Endothelial cell of hepatic sinusoid (primary cell): Measurements from ENCODE around the gene CAPN11.

Experiments used
- in situ Hi-C: cut with HindIII; loops from 2 replicates; pipeline ENCODE4 v1.10.0; 2017; ENCODE audit warnings: low sequenced_read_pairs

CAPN11 gene

GRCh38 chr6:44202332-44202971 is 43.8 kb downstream of the CAPN11 start:
- in situ Hi-C loops = no loop called here

GRCh38 chr6:44202972-44203750 is 44.5 kb downstream of the CAPN11 start:
- in situ Hi-C loops = no loop called here

- in situ Hi-C loops = no loop called here
Observed at GRCh38 chr6:44203955-44204354, 45.3 kb downstream of the CAPN11 start.

GRCh38 chr6:44207966-44208365 is 49.3 kb downstream of the CAPN11 start:
- in situ Hi-C loops = no loop called here

- in situ Hi-C loops = no loop called here
Observed at GRCh38 chr6:44211284-44211683, 52.7 kb downstream of the CAPN11 start.

- in situ Hi-C loops = no loop called here
Observed at GRCh38 chr6:44214307-44214706, 55.7 kb downstream of the CAPN11 start.

GRCh38 chr6:44216677-44217331 is 58.2 kb downstream of the CAPN11 start, which contains the start of gene MYMX:
TSS of gene MYMX (plus strand) at chr6:44216926. CDS start at chr6:44217472, 546 bp downstream.
- in situ Hi-C loops = no loop called here

- in situ Hi-C loops = no loop called here
Observed at GRCh38 chr6:44217332-44218143, 58.9 kb downstream of the CAPN11 start.

GRCh38 chr6:44219053-44219814 is 60.6 kb downstream of the CAPN11 start:
- in situ Hi-C loops = no loop called here

- in situ Hi-C loops = no loop called here
Observed at GRCh38 chr6:44219815-44220784, 61.5 kb downstream of the CAPN11 start.

GRCh38 chr6:44220913-44221290 is 62.3 kb downstream of the CAPN11 start:
- in situ Hi-C loops = no loop called here

- in situ Hi-C loops = no loop called here
Observed at GRCh38 chr6:44221291-44221960, 62.8 kb downstream of the CAPN11 start.

GRCh38 chr6:44221961-44222335 is 63.3 kb downstream of the CAPN11 start:
- in situ Hi-C loops = no loop called here

GRCh38 chr6:44222486-44223318 is 64.1 kb downstream of the CAPN11 start:
- in situ Hi-C loops = no loop called here

GRCh38 chr6:44223319-44224028 is 64.9 kb downstream of the CAPN11 start, which contains the start of gene SLC29A1:
TSS of gene SLC29A1 (plus strand) at chr6:44223595. CDS start at chr6:44227314, 3,719 bp downstream.
- in situ Hi-C loops = no loop called here

GRCh38 chr6:44224029-44224964 is 65.7 kb downstream of the CAPN11 start:
- in situ Hi-C loops = no loop called here
